Loucy (cell line): ENCODE data around the gene ADCY2.

Source experiments
- CTCF ChIP-seq: fragments of 200-600 bp; sonication (generic); conservative IDR thresholded peaks from 2 replicates; pipeline ENCODE4 v1.5.1; 2014; ENCODE audit warnings: mild to moderate bottlenecking, antibody characterized with exemption, low read length
- EZH2phosphoT487 ChIP-seq: fragments of 200-600 bp; IDR thresholded peaks from 2 replicates; pipeline ENCODE4 v1.6.1; 2018; ENCODE audit warnings: antibody characterized with exemption, mild to moderate bottlenecking, moderate library complexity, borderline replicate concordance

- TF ChIP-seq CTCF, result no peak
- TF ChIP-seq EZH2phosphoT487, result no peak
Measured at GRCh38 chr5:7473115-7473514, 77.2 kb downstream of the ADCY2 start.
